Mucosa of rectum (tissue), 2 donors: ENCODE results near the gene AP5S1.
"Not testable (repeated sequence)": the region's sequence is repeated elsewhere in the genome, so short reads cannot be mapped to it uniquely, and the experiment has no call there.

Experiments
- H3K27ac ChIP-seq, 2 donors: one replicate each; pipeline ENCODE4 v1.7.0; 2013; ENCODE audit warnings: inconsistent platforms in 2 of 2, low read depth in 2 of 2, low read length in 2 of 2
- H3K27me3 ChIP-seq, 2 donors: one replicate each; pipeline ENCODE4 v1.7.0; 2013; ENCODE audit warnings: low read length in 2 of 2; ENCODE audit not compliant: control insufficient read depth in 2 of 2, insufficient read depth in 2 of 2
- H3K36me3 ChIP-seq, 2 donors: one replicate each; pipeline ENCODE4 v1.7.0; 2013; ENCODE audit warnings: low read length in 2 of 2; ENCODE audit not compliant: control insufficient read depth in 2 of 2, insufficient read depth in 2 of 2
- H3K4me1 ChIP-seq, 2 donors: one replicate each; pipeline ENCODE4 v1.7.0; 2013; ENCODE audit warnings: low read length in 2 of 2, mild to moderate bottlenecking in 1 of 2; ENCODE audit not compliant: control insufficient read depth in 2 of 2, insufficient read depth in 2 of 2
- H3K4me3 ChIP-seq, 2 donors: one replicate each; pipeline ENCODE4 v1.7.0; 2013; ENCODE audit warnings: low read length in 2 of 2
- H3K9ac ChIP-seq, 2 donors: one replicate each; pipeline ENCODE4 v1.7.0; 2013; ENCODE audit warnings: low read length in 2 of 2, low read depth in 1 of 2, mild to moderate bottlenecking in 1 of 2
- H3K9me3 ChIP-seq, 2 donors: one replicate each; pipeline ENCODE4 v1.7.0; 2013; ENCODE audit warnings: low read length in 2 of 2; ENCODE audit not compliant: control insufficient read depth in 2 of 2
- donor health status: healthy.
- donor health status: Normal muscosa, but diverticular disease.

Gene AP5S1

GRCh38 chr20:3842348-3842930 is 22.1 kb downstream of the AP5S1 start:
- H3K27ac ChIP-seq: peak overlapping the region; percentile 73 to 78
- H3K36me3 ChIP-seq: no peaks in the 10 kb centered on the region
- no peaks in the 10 kb centered on the region for H3K27me3 ChIP-seq
- H3K9me3 ChIP-seq: no peaks in the 10 kb centered on the region
- peak overlapping the region; percentile 22 to 56 for H3K4me3 ChIP-seq
- peak overlapping the region; percentile 42 to 52 for H3K9ac ChIP-seq
- H3K4me1 ChIP-seq: peaks cover 18 to 23% of the 10 kb centered on the region in 2 donors

GRCh38 chr20:3843490-3843889 is 23.1 kb downstream of the AP5S1 start:
- H3K36me3 ChIP-seq: no peaks in the 10 kb centered on the region
- peaks cover 26 to 31% of the 10 kb centered on the region in 2 donors for H3K4me1 ChIP-seq
- H3K4me3 ChIP-seq: no peak overlapping the region
- no peaks in the 10 kb centered on the region for H3K27me3 ChIP-seq
- H3K27ac ChIP-seq: no peak overlapping the region
- H3K9me3 ChIP-seq: no peaks in the 10 kb centered on the region
- no peak overlapping the region for H3K9ac ChIP-seq

GRCh38 chr20:3843990-3844619 is 23.8 kb downstream of the AP5S1 start:
- not testable (repeated sequence) for H3K9me3 ChIP-seq, H3K27ac ChIP-seq, H3K27me3 ChIP-seq, H3K36me3 ChIP-seq, H3K9ac ChIP-seq
- Histone ChIP-seq H3K4me1 (peaks cover 28 to 33% of the 10 kb centered on the region in 2 donors), H3K4me3 (peak overlapping the region in 1 of 2 donors; percentile 26)

- peaks cover 0 to 2% of the 10 kb centered on the region in 2 donors for H3K36me3 ChIP-seq
- peak overlapping the region; percentile 78 to 96 for H3K4me3 ChIP-seq
- H3K27me3 ChIP-seq: no peaks in the 10 kb centered on the region
- no peaks in the 10 kb centered on the region for H3K9me3 ChIP-seq
- H3K9ac ChIP-seq: peak overlapping the region; percentile 94 to 100
- peaks cover 28 to 33% of the 10 kb centered on the region in 2 donors for H3K4me1 ChIP-seq
- peak overlapping the region; percentile 96 to 97 for H3K27ac ChIP-seq
Observed at GRCh38 chr20:3846378-3846739, 26.0 kb downstream of the AP5S1 start.

- Histone ChIP-seq H3K36me3 (peaks cover 0 to 2% of the 10 kb centered on the region in 2 donors), H3K4me3 (peak within 1 kb of the TSS; percentile 78 to 96), H3K9ac (peak within 1 kb of the TSS; percentile 94 to 100), H3K27ac (peak within 1 kb of the TSS; percentile 96 to 97), H3K27me3 (no peaks in the 10 kb centered on the region), H3K9me3 (no peaks in the 10 kb centered on the region), H3K4me1 (peaks cover 28 to 33% of the 10 kb centered on the region in 2 donors)
Observed at GRCh38 chr20:3846740-3847428, 26.5 kb downstream of the AP5S1 start, which contains the start of gene MAVS. Gene MAVS (plus strand): TSS chr20:3846834. CDS start chr20:3854625, 7,791 bp downstream.

GRCh38 chr20:3847429-3847940 is 27.1 kb downstream of the AP5S1 start:
- peaks cover 0 to 2% of the 10 kb centered on the region in 2 donors for H3K36me3 ChIP-seq
- H3K9ac ChIP-seq: peak overlapping the region; percentile 94 to 100
- H3K4me1 ChIP-seq: peaks cover 25 to 29% of the 10 kb centered on the region in 2 donors
- no peaks in the 10 kb centered on the region for H3K27me3 ChIP-seq
- H3K4me3 ChIP-seq: peak overlapping the region; percentile 78 to 96
- H3K27ac ChIP-seq: peak overlapping the region; percentile 96 to 97
- H3K9me3 ChIP-seq: no peaks in the 10 kb centered on the region

GRCh38 chr20:3848565-3848964 is 28.2 kb downstream of the AP5S1 start:
- Histone ChIP-seq H3K27ac (no peak overlapping the region), H3K9ac (peak overlapping the region in 1 of 2 donors; percentile 30), H3K36me3 (peaks cover 0 to 2% of the 10 kb centered on the region in 2 donors), H3K27me3 (no peaks in the 10 kb centered on the region), H3K4me3 (no peak overlapping the region), H3K4me1 (peaks cover 22 to 24% of the 10 kb centered on the region in 2 donors), H3K9me3 (no peaks in the 10 kb centered on the region)

- H3K9me3 ChIP-seq: no peaks in the 10 kb centered on the region
- H3K4me3 ChIP-seq: no peak overlapping the region
- peaks cover 0 to 6% of the 10 kb centered on the region in 2 donors for H3K4me1 ChIP-seq
- H3K36me3 ChIP-seq: peaks cover 24 to 30% of the 10 kb centered on the region in 2 donors
- H3K9ac ChIP-seq: no peak overlapping the region
- H3K27me3 ChIP-seq: no peaks in the 10 kb centered on the region
- H3K27ac ChIP-seq: no peak overlapping the region
Observed at GRCh38 chr20:3854462-3854871, 34.1 kb downstream of the AP5S1 start.

GRCh38 chr20:3857405-3857804 is 37.1 kb downstream of the AP5S1 start:
- H3K9ac ChIP-seq: no peak overlapping the region
- peaks cover 38 to 50% of the 10 kb centered on the region in 2 donors for H3K36me3 ChIP-seq
- no peaks in the 10 kb centered on the region for H3K9me3 ChIP-seq
- no peak overlapping the region for H3K27ac ChIP-seq
- peaks cover 0 to 6% of the 10 kb centered on the region in 2 donors for H3K4me1 ChIP-seq
- H3K27me3 ChIP-seq: no peaks in the 10 kb centered on the region
- H3K4me3 ChIP-seq: no peak overlapping the region

GRCh38 chr20:3858689-3859088 is 38.3 kb downstream of the AP5S1 start:
- H3K27me3 ChIP-seq: no peaks in the 10 kb centered on the region
- no peak overlapping the region for H3K9ac ChIP-seq
- H3K27ac ChIP-seq: no peak overlapping the region
- H3K4me1 ChIP-seq: peaks cover 0 to 6% of the 10 kb centered on the region in 2 donors
- no peaks in the 10 kb centered on the region for H3K9me3 ChIP-seq
- H3K4me3 ChIP-seq: no peak overlapping the region
- peaks cover 51 to 63% of the 10 kb centered on the region in 2 donors for H3K36me3 ChIP-seq
